HUES64 (cell line): ENCODE measurements around the gene SARS1.

Experiments used
- H3K27ac ChIP-seq: 2 replicates; pipeline ENCODE4 v1.7.0; 2013; ENCODE audit warnings: low read depth, low read length, inconsistent platforms
- H3K27me3 ChIP-seq: 2 replicates; pipeline ENCODE4 v1.6.1; 2013; ENCODE audit warnings: mild to moderate bottlenecking, low read length; ENCODE audit not compliant: insufficient read depth
- H3K36me3 ChIP-seq: 2 replicates; pipeline ENCODE4 v1.6.1; 2013; ENCODE audit warnings: mild to moderate bottlenecking, low read length; ENCODE audit not compliant: insufficient read depth
- H3K4me1 ChIP-seq: 2 replicates; pipeline ENCODE4 v1.6.1; 2013; ENCODE audit warnings: mild to moderate bottlenecking, low read length, moderate library complexity; ENCODE audit not compliant: insufficient read depth
- H3K4me3 ChIP-seq: 2 replicates; pipeline ENCODE4 v1.5.1; 2013; ENCODE audit warnings: mild to moderate bottlenecking, low read length, moderate library complexity
- H3K9ac ChIP-seq: 2 replicates; pipeline ENCODE4 v1.6.1; 2013; ENCODE audit warnings: mild to moderate bottlenecking, low read depth, low read length
- H3K9me3 ChIP-seq: 2 replicates; pipeline ENCODE4 v1.6.1; 2013; ENCODE audit warnings: low read depth, low read length; ENCODE audit not compliant: insufficient read depth
- WGBS: fragments of 150-250, 120-280 bp; methylation state at CpG from one replicate; pipeline ENCODE4 v1.1.7; 2013; ENCODE audit warnings: missing lambda C conversion rate; 5-methylcytosine and 5-hydroxymethylcytosine counted together

Gene SARS1

DNA sequence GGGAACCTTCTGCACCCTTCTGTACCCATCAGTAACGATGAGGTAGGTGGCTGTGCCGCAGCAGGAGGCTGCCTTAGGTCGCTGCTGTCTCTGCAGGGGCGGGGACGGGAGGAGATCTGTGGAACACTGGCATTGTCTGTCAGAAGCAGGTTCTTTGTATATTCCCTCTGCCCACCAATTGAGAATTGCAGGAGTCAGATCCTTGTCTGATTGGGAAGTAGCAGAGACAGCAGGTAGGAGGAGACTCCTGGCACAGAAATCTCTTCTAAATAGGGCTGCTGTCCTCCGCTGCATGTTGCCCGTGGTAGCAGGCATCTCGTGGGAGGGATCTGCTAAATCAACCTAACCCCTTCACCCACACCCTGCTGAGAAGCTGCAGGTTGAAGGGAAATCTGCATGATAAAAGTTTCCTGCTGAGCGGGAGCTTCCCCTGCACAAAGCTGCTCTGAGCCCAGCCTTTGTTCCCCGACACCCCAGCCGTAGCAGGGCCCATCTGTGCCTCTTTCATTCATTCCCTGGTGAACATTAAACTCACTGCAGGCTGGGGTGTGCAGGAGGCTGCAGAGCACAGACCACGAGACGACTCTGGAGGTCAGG, 15.9 kb downstream of the SARS1 start:
- 3% methylated on average over 13 of the region's 13 CpGs for WGBS
- Histone ChIP-seq H3K4me3 (peak overlapping the region; percentile 29), H3K27ac (peak overlapping the region; percentile 83), H3K4me1 (peaks cover 43% of the 10 kb centered on the region), H3K9ac (peak overlapping the region; percentile 41), H3K9me3 (no peaks in the 10 kb centered on the region), H3K27me3 (no peaks in the 10 kb centered on the region), H3K36me3 (peaks cover 46% of the 10 kb centered on the region)

DNA sequence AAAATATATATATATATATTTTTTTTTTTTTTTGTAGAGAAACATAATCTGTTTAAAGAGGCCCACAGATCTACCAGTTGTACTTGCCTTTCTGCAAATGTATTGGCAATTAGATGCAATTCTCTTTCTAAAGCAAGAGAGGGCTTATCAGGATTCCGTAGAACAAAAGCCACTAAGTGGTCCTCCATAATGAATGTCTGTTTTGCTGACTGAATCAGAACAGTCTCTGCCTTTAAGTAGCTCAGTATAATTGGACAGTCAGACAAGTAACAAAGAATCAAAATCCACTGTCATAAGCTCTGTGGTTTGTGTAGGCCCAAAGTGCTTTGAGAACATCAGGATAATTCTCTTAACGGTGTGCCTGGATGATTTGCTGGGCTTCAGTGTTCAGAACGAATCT, 17.3 kb downstream of the SARS1 start:
- H3K27me3 ChIP-seq, result no peaks in the 10 kb centered on the region
- H3K4me1 ChIP-seq, result peaks cover 33% of the 10 kb centered on the region
- WGBS, result 85% methylated on average over 3 of the region's 3 CpGs
- H3K9me3 ChIP-seq, result no peaks in the 10 kb centered on the region
- peaks cover 60% of the 10 kb centered on the region for H3K36me3 ChIP-seq
- peak overlapping the region; percentile 10; the same call in 1 of the 2 replicates for H3K9ac ChIP-seq
- H3K4me3 ChIP-seq, result no peak overlapping the region
- peak overlapping the region; percentile 15; the same call in 1 of the 2 replicates for H3K27ac ChIP-seq

DNA sequence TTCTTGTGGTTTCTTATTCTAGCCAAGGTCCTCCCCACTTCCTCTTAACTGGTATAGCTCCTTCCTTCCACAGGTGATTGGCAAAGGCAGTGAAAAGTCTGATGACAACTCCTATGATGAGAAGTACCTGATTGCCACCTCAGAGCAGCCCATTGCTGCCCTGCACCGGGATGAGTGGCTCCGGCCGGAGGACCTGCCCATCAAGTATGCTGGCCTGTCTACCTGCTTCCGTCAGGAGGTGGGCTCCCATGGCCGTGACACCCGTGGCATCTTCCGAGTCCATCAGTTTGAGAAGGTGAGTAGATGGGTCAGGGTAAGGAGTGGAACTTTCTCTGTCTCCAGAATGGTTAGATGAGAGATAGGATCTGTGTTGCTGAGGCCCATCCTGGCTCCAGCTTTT, 21.4 kb downstream of the SARS1 start:
- Histone ChIP-seq H3K4me1 (peaks cover 35% of the 10 kb centered on the region), H3K4me3 (no peak overlapping the region), H3K36me3 (peaks cover 77% of the 10 kb centered on the region), H3K27ac (no peak overlapping the region), H3K9me3 (no peaks in the 10 kb centered on the region), H3K9ac (no peak overlapping the region), H3K27me3 (no peaks in the 10 kb centered on the region)
- WGBS, result 97% methylated on average over 7 of the region's 7 CpGs

DNA sequence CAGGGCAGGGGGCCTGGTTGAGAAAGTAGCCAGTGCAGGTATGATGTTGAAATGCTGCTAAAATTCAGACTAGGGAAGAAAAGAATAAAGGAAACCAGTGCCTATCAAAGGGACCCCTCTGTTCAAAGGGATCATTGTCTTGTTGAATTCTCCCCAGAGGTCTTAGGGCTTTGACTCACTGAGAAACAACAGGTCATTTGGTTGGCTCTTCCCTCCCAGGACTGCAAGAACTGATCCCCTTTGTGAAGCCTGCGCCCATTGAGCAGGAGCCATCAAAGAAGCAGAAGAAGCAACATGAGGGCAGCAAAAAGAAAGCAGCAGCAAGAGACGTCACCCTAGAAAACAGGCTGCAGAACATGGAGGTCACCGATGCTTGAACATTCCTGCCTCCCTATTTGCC, 23.8 kb downstream of the SARS1 start:
- 87% methylated on average over 3 of the region's 3 CpGs for WGBS
- peaks cover 58% of the 10 kb centered on the region for H3K36me3 ChIP-seq
- H3K27me3 ChIP-seq, result no peaks in the 10 kb centered on the region
- H3K27ac ChIP-seq, result peak overlapping the region; percentile 59
- H3K9me3 ChIP-seq, result no peaks in the 10 kb centered on the region
- no peak overlapping the region for H3K9ac ChIP-seq
- peaks cover 28% of the 10 kb centered on the region for H3K4me1 ChIP-seq
- no peak overlapping the region for H3K4me3 ChIP-seq

DNA sequence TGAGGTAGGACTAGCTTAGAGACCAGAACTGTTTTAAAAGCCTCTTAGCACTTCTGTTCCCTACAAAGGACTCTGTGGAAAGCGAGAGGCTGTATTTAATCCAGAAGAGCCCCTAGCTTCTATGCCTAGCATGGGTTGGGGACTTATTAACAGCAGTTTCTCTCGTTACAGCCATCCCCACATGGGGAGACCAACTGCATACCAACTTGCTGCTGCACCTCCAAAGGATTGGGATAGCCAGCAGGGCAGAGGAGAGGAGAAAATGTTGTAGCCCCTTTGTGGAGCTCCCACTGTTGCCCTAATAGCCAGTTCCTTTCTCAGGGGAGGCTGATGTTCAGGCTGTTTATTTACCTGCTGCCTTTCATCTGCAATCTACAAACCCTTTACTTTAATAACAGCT, 24.7 kb downstream of the SARS1 start:
- Histone ChIP-seq H3K36me3 (peaks cover 49% of the 10 kb centered on the region), H3K27ac (no peak overlapping the region), H3K9me3 (no peaks in the 10 kb centered on the region), H3K4me1 (peaks cover 28% of the 10 kb centered on the region), H3K9ac (no peak overlapping the region), H3K27me3 (no peaks in the 10 kb centered on the region), H3K4me3 (no peak overlapping the region)
- 85% methylated on average over 2 of the region's 2 CpGs for WGBS

DNA sequence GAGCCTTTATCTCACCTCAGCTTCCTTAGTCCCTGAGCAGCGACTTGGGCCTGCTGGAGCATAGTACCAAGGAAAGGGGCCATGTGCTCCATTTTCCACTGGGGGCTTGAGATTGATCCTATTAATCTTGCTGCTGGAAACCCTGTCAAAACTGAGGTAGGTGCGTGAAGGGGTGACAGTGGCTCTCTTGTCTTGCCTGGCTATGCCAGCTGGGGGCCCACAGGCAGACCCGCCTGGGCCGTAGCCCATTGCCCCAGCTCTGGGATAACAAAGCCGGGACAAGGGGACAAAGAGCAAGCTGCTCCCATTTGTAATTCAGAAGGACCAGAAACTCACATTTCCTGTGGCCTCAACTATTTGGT, 25.3 kb downstream of the SARS1 start:
- 86% methylated on average over 5 of the region's 5 CpGs for WGBS
- H3K27ac ChIP-seq, result no peak overlapping the region; the same call in 1 of the 2 replicates
- H3K4me1 ChIP-seq, result peaks cover 28% of the 10 kb centered on the region
- peaks cover 48% of the 10 kb centered on the region for H3K36me3 ChIP-seq
- H3K9ac ChIP-seq, result no peak overlapping the region
- H3K27me3 ChIP-seq, result no peaks in the 10 kb centered on the region
- H3K9me3 ChIP-seq, result no peaks in the 10 kb centered on the region
- H3K4me3 ChIP-seq, result no peak overlapping the region

DNA sequence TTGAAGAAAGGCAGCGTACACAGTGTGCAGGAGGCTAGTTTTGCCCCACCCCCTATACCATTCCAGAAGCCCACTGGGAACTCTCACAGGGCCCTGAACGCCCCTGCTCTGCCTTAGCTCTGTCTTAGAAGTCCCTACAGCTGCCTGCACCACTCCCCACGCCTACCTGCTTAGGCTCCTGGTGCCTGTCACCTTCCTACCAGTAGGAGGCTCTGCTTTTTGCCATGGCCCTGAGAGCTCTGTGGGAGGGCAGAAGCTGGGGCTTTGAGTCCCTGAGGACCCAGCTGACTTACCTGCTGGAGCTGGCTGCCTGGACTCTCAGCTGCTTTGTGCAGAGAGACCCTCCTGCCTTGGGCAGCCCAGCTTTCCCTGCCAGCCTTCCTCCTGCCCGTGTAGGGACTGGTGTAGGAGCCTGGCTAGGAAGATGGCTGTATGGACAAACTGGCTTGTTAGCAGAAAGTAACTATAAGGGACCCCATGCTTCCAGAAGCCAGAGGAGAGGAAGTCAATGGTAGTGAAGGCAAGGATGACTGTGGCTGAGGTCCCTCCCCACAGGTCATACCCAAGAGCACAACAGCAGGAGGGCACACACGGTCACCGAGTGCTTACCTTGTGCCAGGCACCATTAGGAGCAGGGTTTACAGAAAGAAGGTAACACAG, 25.8 kb downstream of the SARS1 start:
- 63% methylated on average over 6 of the region's 6 CpGs for WGBS
- Histone ChIP-seq H3K27me3 (no peaks in the 10 kb centered on the region), H3K36me3 (peaks cover 43% of the 10 kb centered on the region), H3K9me3 (no peaks in the 10 kb centered on the region), H3K4me3 (no peak overlapping the region), H3K4me1 (peaks cover 28% of the 10 kb centered on the region), H3K9ac (no peak overlapping the region), H3K27ac (peak overlapping the region; percentile 6; the same call in 1 of the 2 replicates)

DNA sequence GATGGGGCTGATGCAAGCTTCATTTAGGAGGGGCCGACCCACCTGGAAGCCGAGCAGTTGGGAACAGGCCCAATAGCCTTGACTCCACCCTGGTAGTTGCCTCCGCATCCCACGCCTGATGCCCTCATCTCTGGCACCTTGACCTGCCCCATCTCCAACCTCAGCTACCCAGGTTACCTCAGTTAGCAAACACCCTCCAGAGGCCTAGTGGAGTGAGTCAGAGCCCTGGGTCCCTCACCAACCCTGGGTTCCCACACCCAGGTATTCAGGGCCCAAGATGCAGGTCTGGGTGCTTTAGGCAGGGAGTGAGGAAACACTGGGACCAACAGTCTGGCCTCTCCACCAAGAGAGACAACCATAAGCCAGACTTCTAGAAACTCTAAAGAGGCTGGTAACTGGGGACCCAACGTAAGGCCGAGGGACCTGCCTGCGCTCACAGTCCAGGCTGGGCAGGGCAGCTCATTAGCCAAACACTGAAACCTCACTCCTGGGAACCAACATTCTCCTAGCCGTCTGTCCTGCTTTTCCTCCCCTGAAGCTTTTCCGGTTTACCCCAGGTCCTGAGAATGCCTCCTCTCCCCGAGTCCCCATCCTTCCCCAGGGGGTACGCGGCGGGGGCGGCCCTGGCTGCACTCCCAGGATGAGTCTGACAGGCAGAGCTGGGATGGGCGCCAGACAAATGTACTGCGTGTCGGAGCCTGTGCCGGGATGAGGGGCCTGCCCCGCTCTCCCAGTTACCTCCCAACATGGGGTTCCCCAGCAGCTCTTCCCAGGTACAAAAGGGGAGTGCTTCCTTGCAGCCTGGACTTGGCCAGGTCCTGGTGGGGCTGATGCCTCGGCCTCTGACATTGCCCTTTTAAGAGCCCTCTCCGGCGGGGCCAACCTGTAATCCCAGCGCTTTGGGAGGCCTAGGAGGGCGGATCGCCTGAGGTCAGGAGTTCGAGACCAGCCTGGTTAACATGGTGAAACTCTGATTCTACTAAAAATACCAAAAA, 26.7 kb downstream of the SARS1 start:
- peak overlapping the region; percentile 33 for H3K4me3 ChIP-seq
- no peak overlapping the region for H3K27ac ChIP-seq
- peak overlapping the region; percentile 23 for H3K9ac ChIP-seq
- peaks cover 36% of the 10 kb centered on the region for H3K36me3 ChIP-seq
- H3K4me1 ChIP-seq, result peaks cover 28% of the 10 kb centered on the region
- no peaks in the 10 kb centered on the region for H3K9me3 ChIP-seq
- H3K27me3 ChIP-seq, result no peaks in the 10 kb centered on the region
- WGBS, result 65% methylated on average over 26 of the region's 26 CpGs

DNA sequence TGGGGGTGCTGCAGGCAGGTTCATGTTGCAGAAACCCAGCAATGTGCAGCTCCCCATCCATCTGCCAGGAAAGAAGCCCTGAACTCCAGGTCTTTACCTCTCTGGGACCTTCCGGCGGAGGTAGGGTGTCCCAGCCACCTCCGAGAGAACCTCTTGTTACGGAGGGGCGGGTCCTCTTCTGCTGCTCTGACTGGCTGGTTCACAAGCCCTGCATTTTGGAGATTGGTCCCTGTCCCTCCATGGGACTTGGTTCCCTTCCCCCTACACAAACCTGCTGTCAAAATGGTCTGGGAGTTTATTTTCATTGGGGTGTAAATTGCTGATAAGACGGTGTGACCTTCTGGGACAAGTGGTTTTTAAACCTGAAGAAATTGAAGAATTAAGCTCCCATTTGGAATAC, 27.6 kb downstream of the SARS1 start:
- WGBS, result 54% methylated on average over 6 of the region's 6 CpGs
- Histone ChIP-seq H3K4me1 (peaks cover 28% of the 10 kb centered on the region), H3K9ac (no peak overlapping the region), H3K9me3 (no peaks in the 10 kb centered on the region), H3K4me3 (no peak overlapping the region), H3K36me3 (peaks cover 27% of the 10 kb centered on the region), H3K27ac (no peak overlapping the region), H3K27me3 (no peaks in the 10 kb centered on the region)

DNA sequence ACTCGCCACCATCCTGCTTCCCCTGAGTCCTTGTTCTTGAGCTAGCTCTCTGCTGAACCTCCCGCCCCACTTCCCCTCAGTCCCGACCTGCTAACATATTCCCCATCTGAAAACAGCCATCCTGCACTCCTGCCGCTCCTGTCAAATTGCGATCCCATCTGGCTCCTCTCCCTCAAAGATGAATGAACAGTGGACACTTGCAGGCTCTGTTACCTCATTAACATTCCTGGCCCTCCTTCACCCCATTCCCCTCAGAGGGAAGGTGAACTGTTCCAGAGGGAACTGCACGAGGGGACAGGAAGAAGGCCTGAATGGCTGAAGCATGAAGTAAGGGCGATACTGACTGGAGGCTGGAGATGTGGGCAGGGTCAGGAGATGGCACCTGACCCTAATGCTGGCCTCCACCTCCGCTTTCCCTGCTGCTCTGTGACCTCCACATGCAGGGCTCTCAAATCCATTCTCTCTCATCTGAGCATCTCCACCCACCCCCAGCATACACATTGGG, 28.2 kb downstream of the SARS1 start:
- no peaks in the 10 kb centered on the region for H3K27me3 ChIP-seq
- 69% methylated on average over 8 of the region's 8 CpGs for WGBS
- no peak overlapping the region for H3K4me3 ChIP-seq
- H3K36me3 ChIP-seq, result peaks cover 21% of the 10 kb centered on the region
- no peak overlapping the region for H3K27ac ChIP-seq
- no peak overlapping the region for H3K9ac ChIP-seq
- H3K9me3 ChIP-seq, result no peaks in the 10 kb centered on the region
- H3K4me1 ChIP-seq, result peaks cover 27% of the 10 kb centered on the region

DNA sequence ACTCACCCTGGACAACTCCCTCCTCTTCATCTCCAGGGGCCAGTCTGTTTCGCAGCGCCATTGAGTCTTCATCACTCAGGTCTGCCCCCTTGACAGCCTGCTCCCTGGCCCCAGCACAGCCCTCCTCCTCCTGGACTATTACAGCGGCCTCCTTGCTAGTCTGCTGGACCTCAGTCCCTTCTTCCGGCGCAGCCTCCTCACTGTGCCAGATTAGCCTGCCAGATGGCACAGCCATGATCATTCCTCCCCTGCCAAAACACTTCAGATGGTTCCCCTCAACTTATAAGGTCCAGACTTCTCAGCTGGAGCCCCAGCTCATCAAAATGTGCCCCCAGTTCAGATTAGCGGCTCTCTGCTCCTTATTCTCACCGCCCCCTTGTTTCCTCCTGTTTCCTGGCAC, 28.7 kb downstream of the SARS1 start:
- 89% methylated on average over 7 of the region's 7 CpGs for WGBS
- H3K4me1 ChIP-seq, result peaks cover 23% of the 10 kb centered on the region
- H3K36me3 ChIP-seq, result peaks cover 16% of the 10 kb centered on the region
- H3K27ac ChIP-seq, result no peak overlapping the region
- no peaks in the 10 kb centered on the region for H3K27me3 ChIP-seq
- H3K9me3 ChIP-seq, result no peaks in the 10 kb centered on the region
- no peak overlapping the region for H3K9ac ChIP-seq
- no peak overlapping the region for H3K4me3 ChIP-seq
